ENCODE results near the gene FAM107A.

The FAM107A gene

DNA sequence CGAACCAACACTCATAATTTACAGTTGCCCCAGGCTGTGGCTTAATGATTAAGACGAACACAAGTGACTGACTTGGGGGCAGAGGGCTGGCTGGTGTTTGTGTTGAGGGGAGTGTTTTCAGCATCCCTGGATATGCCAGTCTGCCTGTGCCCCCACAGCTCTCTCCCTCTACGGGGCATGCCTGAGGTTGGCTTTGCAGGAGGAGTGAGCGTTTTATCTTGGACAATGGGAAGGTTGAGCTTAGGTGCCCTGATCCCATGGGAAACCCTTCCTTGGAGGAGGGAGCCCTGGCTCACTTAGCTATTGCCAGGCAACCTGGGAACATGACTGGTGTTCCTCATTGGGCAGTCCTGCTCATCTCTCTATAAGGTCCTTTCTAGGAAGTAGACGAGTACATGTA lies 17.6 kb downstream of the FAM107A start:
- TF ChIP-seq CTCF (IDR thresholded peaks at IDR 0.05; ENCODE audit: low read depth, low read length, missing control alignments) = no peak
- Histone ChIP-seq H3K27ac (no peak overlapping the region), H3K4me3 (ENCODE audit: low read depth, low read length) (no peak overlapping the region), H3K27me3 (replicated peaks) (no peaks in the 10 kb centered on the region), H3K36me3 (replicated peaks) (no peaks in the 10 kb centered on the region)
- no peak for DNase-seq
- in situ Hi-C loops (cut with HindIII; ENCODE audit: low pct_ligation_motif_present, low sequenced_read_pairs) = no loop called here

GRCh38 chr3:58557491-58557890 lies 19.7 kb downstream of the FAM107A start:
- H3K27me3 ChIP-seq (replicated peaks) = no peaks in the 10 kb centered on the region
- no peak for TF ChIP-seq CTCF (IDR thresholded peaks at IDR 0.05; ENCODE audit: low read depth, low read length, missing control alignments)
- no peak overlapping the region for H3K4me3 ChIP-seq (ENCODE audit: low read depth, low read length)
- H3K36me3 ChIP-seq (replicated peaks) = no peaks in the 10 kb centered on the region
- in situ Hi-C loops (cut with HindIII; ENCODE audit: low pct_ligation_motif_present, low sequenced_read_pairs) = no loop called here
- no peak overlapping the region for H3K27ac ChIP-seq
- DNase-seq = no peak

GRCh38 chr3:58556761-58557221 lies 20.4 kb downstream of the FAM107A start:
- Histone ChIP-seq H3K36me3 (replicated peaks) (no peaks in the 10 kb centered on the region), H3K27me3 (replicated peaks) (no peaks in the 10 kb centered on the region), H3K27ac (no peak overlapping the region), H3K4me3 (ENCODE audit: low read depth, low read length) (no peak overlapping the region)
- no peak for DNase-seq
- TF ChIP-seq CTCF (IDR thresholded peaks at IDR 0.05; ENCODE audit: low read depth, low read length, missing control alignments) = no peak
- in situ Hi-C loops (cut with HindIII; ENCODE audit: low pct_ligation_motif_present, low sequenced_read_pairs) = no loop called here

GRCh38 chr3:58556001-58556400 lies 21.2 kb downstream of the FAM107A start:
- no peak overlapping the region for H3K4me3 ChIP-seq (ENCODE audit: low read depth, low read length)
- no peaks in the 10 kb centered on the region for H3K36me3 ChIP-seq (replicated peaks)
- no peak for TF ChIP-seq CTCF (IDR thresholded peaks at IDR 0.05; ENCODE audit: low read depth, low read length, missing control alignments)

DNA sequence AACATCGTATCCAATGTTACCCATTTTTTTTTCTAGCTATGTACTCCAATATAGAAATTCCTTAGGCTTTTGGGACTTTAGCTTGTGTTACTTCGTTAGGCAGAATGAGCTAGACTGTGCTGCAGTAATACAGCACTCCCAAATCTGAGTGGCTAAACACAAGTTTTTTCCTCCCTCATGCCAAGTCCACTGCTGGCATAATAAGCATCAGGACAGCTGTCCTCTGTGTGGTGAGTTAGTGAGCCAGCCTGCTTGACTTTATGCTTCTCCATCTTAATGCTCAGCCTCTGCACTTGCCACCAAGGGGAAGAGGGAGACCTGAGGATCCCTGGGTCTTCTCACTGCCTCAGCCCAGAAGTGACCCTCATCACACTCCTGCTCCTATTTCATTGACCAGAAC lies 22.0 kb downstream of the FAM107A start:
- Histone ChIP-seq H3K4me3 (ENCODE audit: low read depth, low read length) (no peak overlapping the region), H3K36me3 (replicated peaks) (no peaks in the 10 kb centered on the region), H3K27me3 (replicated peaks) (no peaks in the 10 kb centered on the region), H3K27ac (no peak overlapping the region)
- TF ChIP-seq CTCF (IDR thresholded peaks at IDR 0.05; ENCODE audit: low read depth, low read length, missing control alignments) = no peak
- in situ Hi-C loops (cut with HindIII; ENCODE audit: low pct_ligation_motif_present, low sequenced_read_pairs) = no loop called here
- no peak for DNase-seq

More at GRCh38 chr3:58556001-58556400, 21.2 kb downstream of the FAM107A start:
- DNase-seq = no peak
- in situ Hi-C loops (cut with HindIII; ENCODE audit: low pct_ligation_motif_present, low sequenced_read_pairs) = no loop called here
- Histone ChIP-seq H3K27me3 (replicated peaks) (no peaks in the 10 kb centered on the region), H3K27ac (no peak overlapping the region)

- Histone ChIP-seq H3K27me3 (replicated peaks) (no peaks in the 10 kb centered on the region), H3K4me3 (ENCODE audit: low read depth, low read length) (no peak overlapping the region), H3K27ac (no peak overlapping the region), H3K36me3 (replicated peaks) (no peaks in the 10 kb centered on the region)
- DNase-seq = no peak
- in situ Hi-C loops (cut with HindIII; ENCODE audit: low pct_ligation_motif_present, low sequenced_read_pairs) = no loop called here
- TF ChIP-seq CTCF (IDR thresholded peaks at IDR 0.05; ENCODE audit: low read depth, low read length, missing control alignments) = no peak
Measured at GRCh38 chr3:58553003-58553402, 24.2 kb downstream of the FAM107A start.
